Measurements from ENCODE around the gene LACRT. TPM values are rescaled to one million over a fixed set of nuclear protein-coding genes. Genes with fewer than 3 reads are reported as not detected.

Gene LACRT
- total and polyA plus RNA-seq, 2 donors (not counting 1 experiment from before 2014, with no cell fraction given) = not detected

DNA sequence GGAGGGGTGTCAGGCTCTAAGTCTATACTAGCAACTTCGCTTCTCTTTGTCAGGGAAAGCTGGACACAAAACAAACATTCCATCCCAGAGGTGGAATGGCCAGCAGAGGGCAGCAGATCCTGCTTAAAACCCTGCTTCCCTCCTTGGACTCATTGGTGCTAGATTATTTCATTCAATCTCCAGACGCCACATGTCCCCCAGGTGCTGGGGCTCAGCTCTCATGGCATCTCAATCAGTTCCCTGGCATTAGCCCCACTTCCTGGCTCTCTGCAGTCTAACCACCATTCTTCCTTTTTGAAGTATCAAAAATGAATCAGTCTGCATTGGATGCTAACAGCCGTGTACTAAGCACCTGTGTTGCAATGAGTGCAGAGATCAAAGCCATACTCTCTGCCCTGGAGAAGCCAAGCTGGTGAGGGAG, 38.2 kb downstream of the LACRT start:
- H3K27ac ChIP-seq (ENCODE audit: low read length in 2 of 2) = no peak overlapping the region
- H3K9me3 ChIP-seq (ENCODE audit: control extremely low read depth in 1 of 3, control insufficient read depth in 2 of 3, insufficient read depth in 1 of 3, low read length in 2 of 3) = no peaks in the 10 kb centered on the region
- no peak overlapping the region for H3K4me2 ChIP-seq (replicated peaks; ENCODE audit: low read depth, low read length, poor library complexity, severe bottlenecking)
- no peak overlapping the region for H2AFZ ChIP-seq (ENCODE audit: insufficient read depth, low read depth, low read length, poor library complexity, severe bottlenecking)
- Mint-ChIP-seq H3K27ac (no peak overlapping the region), H3K9me3 (ENCODE audit: insufficient read depth) (no peaks in the 10 kb centered on the region), H3K27me3 (peaks cover 32% of the 10 kb centered on the region), H3K4me3 (no peak overlapping the region), H3K4me1 (no peaks in the 10 kb centered on the region)
- DNase-seq = peak; percentile 52
- H3K36me3 ChIP-seq (replicated peaks in 1 of 2; ENCODE audit: control extremely low read depth in 1 of 2, control insufficient read depth in 1 of 2, extremely low read depth in 1 of 2, insufficient read depth in 2 of 2, low read length in 1 of 2) = no peaks in the 10 kb centered on the region
- no peaks in the 10 kb centered on the region for H4K20me1 ChIP-seq (ENCODE audit: control insufficient read depth, insufficient read depth, low read length, poor library complexity, severe bottlenecking)
- H3K27me3 ChIP-seq (replicated peaks in 1 of 4; ENCODE audit: control extremely low read depth in 1 of 4, control insufficient read depth in 3 of 4, insufficient read depth in 4 of 4, low read length in 3 of 4) = peaks cover 0 to 32% (median 3%) of the 10 kb centered on the region in 4 experiments
- H3K79me2 ChIP-seq (ENCODE audit: control insufficient read depth, insufficient read depth, low read length) = no peaks in the 10 kb centered on the region
- 37% methylated on average over 3 of the region's 3 CpGs for WGBS (ENCODE audit: insufficient coverage)
- TF ChIP-seq, protein P1, sequence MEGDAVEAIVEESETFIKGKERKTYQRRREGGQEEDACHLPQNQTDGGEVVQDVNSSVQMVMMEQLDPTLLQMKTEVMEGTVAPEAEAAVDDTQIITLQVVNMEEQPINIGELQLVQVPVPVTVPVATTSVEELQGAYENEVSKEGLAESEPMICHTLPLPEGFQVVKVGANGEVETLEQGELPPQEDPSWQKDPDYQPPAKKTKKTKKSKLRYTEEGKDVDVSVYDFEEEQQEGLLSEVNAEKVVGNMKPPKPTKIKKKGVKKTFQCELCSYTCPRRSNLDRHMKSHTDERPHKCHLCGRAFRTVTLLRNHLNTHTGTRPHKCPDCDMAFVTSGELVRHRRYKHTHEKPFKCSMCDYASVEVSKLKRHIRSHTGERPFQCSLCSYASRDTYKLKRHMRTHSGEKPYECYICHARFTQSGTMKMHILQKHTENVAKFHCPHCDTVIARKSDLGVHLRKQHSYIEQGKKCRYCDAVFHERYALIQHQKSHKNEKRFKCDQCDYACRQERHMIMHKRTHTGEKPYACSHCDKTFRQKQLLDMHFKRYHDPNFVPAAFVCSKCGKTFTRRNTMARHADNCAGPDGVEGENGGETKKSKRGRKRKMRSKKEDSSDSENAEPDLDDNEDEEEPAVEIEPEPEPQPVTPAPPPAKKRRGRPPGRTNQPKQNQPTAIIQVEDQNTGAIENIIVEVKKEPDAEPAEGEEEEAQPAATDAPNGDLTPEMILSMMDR (IDR thresholded peaks at IDR 0.05) = peak; percentile 85
- no peak for TF ChIP-seq EZH2 (IDR thresholded peaks at IDR 0.05; ENCODE audit: borderline replicate concordance, insufficient read depth, low read depth, low read length, poor library complexity, severe bottlenecking)
- ATAC-seq (ENCODE audit: low read depth) = no peak
- intact Hi-C loops (cut with micrococcal nuclease) = loop anchor here (2.0 kb wide), 1 partner anchor 362 kb away; no protein-coding TSS in a partner anchor
- CTCF ChIA-PET = interaction anchor here (0.7 to 2.6 kb wide), 14 partner anchors 9 to 396 kb away, joined by 3 to 17 read pairs (median 4); no protein-coding TSS in a partner anchor
- H3K4me1 ChIP-seq (ENCODE audit: control insufficient read depth in 2 of 2, insufficient read depth in 2 of 2, low read length in 2 of 2) = no peaks in the 10 kb centered on the region
- H3K4me3 ChIP-seq (ENCODE audit: control extremely low read depth in 1 of 5, extremely low read depth in 1 of 5, insufficient read depth in 1 of 5, low read depth in 2 of 5, low read length in 4 of 5) = no peak overlapping the region
- H3K9ac ChIP-seq (ENCODE audit: low read length) = no peak overlapping the region
- POLR2A ChIA-PET = no interaction called here

DNA sequence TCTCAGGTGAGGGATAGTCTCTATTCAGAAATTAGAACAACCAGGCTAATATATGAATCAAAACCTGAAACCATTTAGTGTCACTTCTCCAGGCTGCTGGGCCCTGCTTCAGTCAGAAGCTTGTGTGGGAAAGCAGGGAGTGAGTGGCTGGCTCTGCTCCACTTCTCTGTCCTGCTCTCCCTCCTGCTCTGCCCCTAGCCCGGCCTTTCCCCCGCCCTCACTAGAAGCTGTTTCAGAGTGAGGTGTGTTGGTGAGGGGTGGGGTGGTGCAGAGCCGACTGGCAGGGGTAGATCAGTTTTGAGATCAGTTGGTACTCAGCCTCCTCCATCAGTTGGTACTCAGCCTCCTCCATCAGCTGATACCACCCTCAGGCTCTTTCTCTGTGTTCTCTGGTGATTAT, 39.2 kb downstream of the LACRT start:
- DNase-seq (no peak), ATAC-seq (ENCODE audit: low read depth) (no peak)
- Histone ChIP-seq H3K27ac (ENCODE audit: low read length in 2 of 2) (no peak overlapping the region), H3K4me3 (ENCODE audit: control extremely low read depth in 1 of 5, extremely low read depth in 1 of 5, insufficient read depth in 1 of 5, low read depth in 2 of 5, low read length in 4 of 5) (no peak overlapping the region), H3K4me2 (replicated peaks; ENCODE audit: low read depth, low read length, poor library complexity, severe bottlenecking) (no peak overlapping the region), H2AFZ (ENCODE audit: insufficient read depth, low read depth, low read length, poor library complexity, severe bottlenecking) (no peak overlapping the region), H3K9ac (ENCODE audit: low read length) (no peak overlapping the region), H3K9me3 (ENCODE audit: control extremely low read depth in 1 of 3, control insufficient read depth in 2 of 3, insufficient read depth in 1 of 3, low read length in 2 of 3) (no peaks in the 10 kb centered on the region), H3K79me2 (ENCODE audit: control insufficient read depth, insufficient read depth, low read length) (no peaks in the 10 kb centered on the region), H3K27me3 (replicated peaks in 1 of 4; ENCODE audit: control extremely low read depth in 1 of 4, control insufficient read depth in 3 of 4, insufficient read depth in 4 of 4, low read length in 3 of 4) (peaks cover 0 to 40% (median 7%) of the 10 kb centered on the region in 4 experiments), H3K4me1 (ENCODE audit: control insufficient read depth in 2 of 2, insufficient read depth in 2 of 2, low read length in 2 of 2) (no peaks in the 10 kb centered on the region), H3K36me3 (replicated peaks in 1 of 2; ENCODE audit: control extremely low read depth in 1 of 2, control insufficient read depth in 1 of 2, extremely low read depth in 1 of 2, insufficient read depth in 2 of 2, low read length in 1 of 2) (no peaks in the 10 kb centered on the region), H4K20me1 (ENCODE audit: control insufficient read depth, insufficient read depth, low read length, poor library complexity, severe bottlenecking) (no peaks in the 10 kb centered on the region)
- intact Hi-C loops (cut with micrococcal nuclease) = no loop called here
- Mint-ChIP-seq H3K9me3 (ENCODE audit: insufficient read depth) (no peaks in the 10 kb centered on the region), H3K4me3 (no peak overlapping the region), H3K4me1 (no peaks in the 10 kb centered on the region), H3K27me3 (peaks cover 42% of the 10 kb centered on the region), H3K27ac (no peak overlapping the region)
- POLR2A ChIA-PET = no interaction called here
- TF ChIP-seq, protein P1 (IDR thresholded peaks at IDR 0.05) = no peak
- no peak for TF ChIP-seq EZH2 (IDR thresholded peaks at IDR 0.05; ENCODE audit: borderline replicate concordance, insufficient read depth, low read depth, low read length, poor library complexity, severe bottlenecking)
- CTCF ChIA-PET = interaction anchor here (1.0 to 2.6 kb wide), 11 partner anchors 8 to 142 kb away, joined by 3 to 17 read pairs (median 4); no protein-coding TSS in a partner anchor
- no CpG with 5 or more reads among the region's 3 CpGs for WGBS (ENCODE audit: insufficient coverage)
